HG03571 (cell line): Measurements from ENCODE around the gene RMND1.
"Not testable (repeated sequence)": the region's sequence is repeated elsewhere in the genome, so short reads cannot be mapped to it uniquely, and the experiment has no call there.

Source experiments
- ATAC-seq: cut with Tn5 transposase; IDR thresholded peaks from one replicate; pipeline ENCODE4 v1.9.1; 2021; ENCODE audit not compliant: unreplicated experiment

Gene RMND1

GRCh38 chr6:151388236-151388635, 63.7 kb downstream of the RMND1 start:
- ATAC-seq = no peak

- ATAC-seq = no peak
Observed at GRCh38 chr6:151387175-151387970, 64.6 kb downstream of the RMND1 start.

GRCh38 chr6:151385177-151385576, 66.7 kb downstream of the RMND1 start:
- no peak for ATAC-seq

- ATAC-seq = no peak
Observed at GRCh38 chr6:151384151-151384550, 67.8 kb downstream of the RMND1 start.

GRCh38 chr6:151382631-151383030, 69.3 kb downstream of the RMND1 start:
- not testable (repeated sequence) for ATAC-seq

- no peak for ATAC-seq
Observed at GRCh38 chr6:151381722-151382121, 70.2 kb downstream of the RMND1 start.

GRCh38 chr6:151380848-151381205, 71.1 kb downstream of the RMND1 start:
- no peak for ATAC-seq

- peak; percentile 52 for ATAC-seq
Observed at GRCh38 chr6:151379933-151380847, 71.7 kb downstream of the RMND1 start.

GRCh38 chr6:151377095-151377494, 74.8 kb downstream of the RMND1 start:
- ATAC-seq = no peak

GRCh38 chr6:151376440-151376839, 75.5 kb downstream of the RMND1 start:
- ATAC-seq = no peak

- no peak for ATAC-seq
Observed at GRCh38 chr6:151375833-151376232, 76.1 kb downstream of the RMND1 start.

GRCh38 chr6:151374036-151374683, 77.8 kb downstream of the RMND1 start:
- no peak for ATAC-seq

- no peak for ATAC-seq
Observed at GRCh38 chr6:151372164-151372563, 79.8 kb downstream of the RMND1 start.

- ATAC-seq = no peak
Observed at GRCh38 chr6:151370509-151371078, 81.3 kb downstream of the RMND1 start.

- no peak for ATAC-seq
Observed at GRCh38 chr6:151365233-151365632, 86.7 kb downstream of the RMND1 start.

- ATAC-seq = no peak
Observed at GRCh38 chr6:151359486-151359885, 92.4 kb downstream of the RMND1 start.

- no peak for ATAC-seq
Observed at GRCh38 chr6:151358475-151358874, 93.5 kb downstream of the RMND1 start.

- no peak for ATAC-seq
Observed at GRCh38 chr6:151357758-151358436, 94.0 kb downstream of the RMND1 start.

- not testable (repeated sequence) for ATAC-seq
Observed at GRCh38 chr6:151356983-151357382, 94.9 kb downstream of the RMND1 start.
